GM11168 (cell line): ENCODE measurements around the gene CLEC18B.
"Not testable (repeated sequence)": the region's sequence is repeated elsewhere in the genome, so short reads cannot be mapped to it uniquely, and the experiment has no call there.

Experiments used
- in situ Hi-C: fragments of 300-500 bp; cut with MboI; formaldehyde crosslinking; loops from one replicate; pipeline ENCODE4 v1.12.0; 2022; ENCODE audit warnings: low sequenced_read_pairs; ENCODE audit not compliant: unreplicated experiment

CLEC18B gene

DNA sequence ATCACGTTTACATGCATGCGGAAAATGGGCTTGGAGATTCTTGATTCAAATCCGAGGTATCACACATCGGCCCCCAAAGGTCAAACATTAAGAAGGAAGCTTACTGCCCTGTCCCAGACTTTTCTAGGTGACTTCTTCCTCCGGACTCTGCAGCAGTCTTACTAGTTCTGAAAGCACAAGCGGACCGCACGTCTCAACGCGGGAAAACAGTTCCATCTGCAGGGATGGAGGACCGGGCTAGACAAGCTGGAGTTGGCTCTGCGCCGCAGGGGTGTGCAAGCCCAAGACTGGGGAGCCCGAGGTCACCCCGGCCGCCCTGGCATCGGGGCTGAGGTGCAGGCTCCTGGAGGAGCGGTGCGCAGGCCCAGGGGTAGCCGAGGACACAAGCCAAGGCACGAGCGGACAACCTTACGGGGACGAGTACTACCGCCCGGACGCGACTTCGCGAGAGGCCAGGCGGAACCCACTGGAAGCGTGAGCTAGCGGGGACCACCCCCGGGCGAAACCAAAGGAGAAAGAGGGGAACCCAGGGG is 53.7 kb downstream of the CLEC18B start:
- in situ Hi-C loops, result not testable (repeated sequence)

DNA sequence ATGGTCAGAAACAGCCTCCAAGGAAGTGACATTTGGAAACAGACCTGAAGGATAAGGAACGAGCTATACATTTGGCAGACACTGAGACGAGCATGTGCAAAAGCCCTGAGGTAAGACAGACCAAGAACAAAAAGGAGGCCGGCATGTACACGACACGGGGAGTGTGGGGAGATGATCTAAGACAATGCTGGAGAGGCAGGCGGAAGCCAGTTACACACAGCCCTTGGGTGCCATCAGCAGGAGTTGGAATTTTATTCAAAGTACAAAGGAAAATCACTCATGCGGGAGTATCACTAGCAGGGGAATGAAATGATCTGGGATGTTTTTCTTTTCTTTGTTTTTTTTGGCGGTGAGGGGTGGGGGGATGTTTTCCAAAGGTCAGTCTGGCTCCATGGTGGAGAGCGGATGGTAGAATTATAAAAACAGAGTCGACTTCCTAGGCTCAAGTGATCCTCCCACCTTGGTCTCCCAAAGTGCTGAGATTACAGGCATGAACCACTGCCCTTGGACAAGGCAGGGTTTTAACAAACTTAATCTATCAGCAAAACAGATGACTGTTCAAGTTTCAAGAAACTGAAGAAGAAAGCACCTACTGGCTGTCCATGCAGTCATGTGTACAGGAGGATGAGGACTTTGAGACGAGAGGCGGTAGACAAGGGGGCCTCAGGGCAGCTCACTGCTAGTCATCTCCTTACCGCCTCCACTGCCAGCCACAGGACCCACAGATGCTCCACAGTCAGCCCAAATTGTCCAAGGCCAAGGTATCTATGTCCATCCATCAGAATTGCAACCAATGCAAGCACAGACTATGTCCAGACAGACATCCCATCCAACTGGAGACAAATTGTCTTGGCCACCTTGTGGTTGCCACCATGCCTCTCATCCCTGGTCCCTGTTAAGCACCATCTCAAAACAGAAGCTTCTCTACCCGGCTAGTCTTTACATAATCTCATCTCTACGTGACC is 59.4 kb downstream of the CLEC18B start:
- in situ Hi-C loops, result not testable (repeated sequence)
